Measurements from ENCODE around the gene MMP28.

Gene MMP28

GRCh38 chr17:35743626-35744328 is 51.7 kb downstream of the MMP28 start:
- no peak for DNase-seq (ENCODE audit: low read depth)

- no peak for DNase-seq (ENCODE audit: low read depth)
Observed at GRCh38 chr17:35742896-35743477, 52.5 kb downstream of the MMP28 start.

DNA sequence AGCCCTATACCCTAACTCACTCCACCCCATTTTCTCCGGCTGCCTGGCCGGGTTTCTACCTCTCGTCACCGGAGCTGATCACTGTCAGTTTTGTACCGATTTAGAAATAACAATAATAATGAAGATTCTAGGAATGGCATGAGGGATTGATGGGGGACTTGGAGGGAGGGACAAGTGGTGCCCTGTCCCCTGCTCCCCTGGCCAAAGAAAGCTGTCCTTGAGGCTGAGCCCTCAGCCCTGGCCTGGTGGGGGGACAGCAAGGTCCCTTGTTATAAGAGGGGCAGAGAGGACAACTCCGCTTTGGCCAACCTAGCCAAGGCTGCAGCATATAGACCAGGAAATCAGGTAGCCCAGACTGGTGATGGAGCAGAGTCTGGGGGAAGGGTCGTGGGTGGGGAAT is 52.9 kb downstream of the MMP28 start:
- no peak for DNase-seq (ENCODE audit: low read depth)

- DNase-seq (ENCODE audit: low read depth), result no peak
Observed at GRCh38 chr17:35740997-35741931, 54.2 kb downstream of the MMP28 start.

GRCh38 chr17:35740216-35740615 is 55.2 kb downstream of the MMP28 start:
- DNase-seq (ENCODE audit: low read depth), result no peak

- DNase-seq (ENCODE audit: low read depth), result no peak
Observed at GRCh38 chr17:35738519-35739133, 56.8 kb downstream of the MMP28 start.

DNA sequence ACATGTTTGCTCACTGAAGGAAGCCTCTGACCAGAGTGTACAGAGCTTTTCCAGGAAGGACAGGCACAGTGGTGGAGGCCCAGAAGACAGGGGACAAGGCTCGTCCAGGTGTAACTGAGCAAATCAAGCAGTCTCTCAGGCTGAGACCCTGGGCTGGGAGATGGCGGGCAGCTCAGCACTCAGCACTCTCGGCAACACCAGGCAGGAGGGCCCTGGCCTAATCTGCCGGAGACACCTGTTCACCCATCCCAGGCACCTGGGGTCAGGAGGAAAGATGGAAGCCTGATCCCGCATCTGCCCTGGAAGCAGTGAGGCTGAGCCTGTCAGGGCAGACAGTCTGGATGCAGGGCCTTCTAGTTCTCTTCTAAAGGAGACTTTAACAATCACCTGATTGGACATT is 59.2 kb downstream of the MMP28 start:
- no peak for DNase-seq (ENCODE audit: low read depth)

- no peak for DNase-seq (ENCODE audit: low read depth)
Observed at GRCh38 chr17:35735036-35735805, 60.2 kb downstream of the MMP28 start.

GRCh38 chr17:35734396-35734795 is 61.0 kb downstream of the MMP28 start:
- no peak for DNase-seq (ENCODE audit: low read depth)

DNA sequence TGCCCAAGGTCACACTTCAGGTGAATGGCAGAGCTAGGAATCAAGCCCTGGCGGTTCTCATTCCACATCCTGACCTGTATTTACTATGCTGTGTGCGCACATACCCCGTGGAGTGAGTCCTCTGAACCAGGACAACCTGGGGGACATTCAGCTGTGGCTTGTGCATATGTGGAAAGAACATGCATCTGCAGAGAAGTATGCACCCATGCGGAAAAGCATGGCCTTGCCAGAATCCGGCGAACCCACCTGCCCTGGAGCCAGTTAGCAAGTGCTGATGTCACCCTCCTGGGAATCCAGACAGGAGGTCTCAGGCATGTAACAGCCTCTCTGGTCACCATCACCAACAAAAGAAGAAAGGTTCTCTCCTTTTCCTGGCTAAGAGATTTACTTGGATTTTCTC is 62.1 kb downstream of the MMP28 start:
- no peak for DNase-seq (ENCODE audit: low read depth)

DNA sequence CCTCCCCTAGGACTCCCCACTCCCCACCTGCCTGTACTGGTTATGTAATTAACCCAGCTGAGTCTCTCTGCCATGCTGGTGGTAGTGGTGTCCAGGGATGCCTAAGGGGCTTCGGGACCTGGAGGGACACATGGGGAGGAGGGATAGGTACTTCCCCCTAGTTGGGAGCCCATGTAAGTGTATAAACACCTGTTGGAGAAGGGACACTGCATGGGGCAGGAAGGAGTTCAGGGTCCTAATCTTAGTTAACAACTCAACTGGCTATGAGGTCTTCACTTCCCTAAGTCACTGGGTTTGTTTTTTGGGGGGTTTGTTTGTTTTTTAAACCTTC is 62.7 kb downstream of the MMP28 start:
- DNase-seq (ENCODE audit: low read depth), result no peak

DNA sequence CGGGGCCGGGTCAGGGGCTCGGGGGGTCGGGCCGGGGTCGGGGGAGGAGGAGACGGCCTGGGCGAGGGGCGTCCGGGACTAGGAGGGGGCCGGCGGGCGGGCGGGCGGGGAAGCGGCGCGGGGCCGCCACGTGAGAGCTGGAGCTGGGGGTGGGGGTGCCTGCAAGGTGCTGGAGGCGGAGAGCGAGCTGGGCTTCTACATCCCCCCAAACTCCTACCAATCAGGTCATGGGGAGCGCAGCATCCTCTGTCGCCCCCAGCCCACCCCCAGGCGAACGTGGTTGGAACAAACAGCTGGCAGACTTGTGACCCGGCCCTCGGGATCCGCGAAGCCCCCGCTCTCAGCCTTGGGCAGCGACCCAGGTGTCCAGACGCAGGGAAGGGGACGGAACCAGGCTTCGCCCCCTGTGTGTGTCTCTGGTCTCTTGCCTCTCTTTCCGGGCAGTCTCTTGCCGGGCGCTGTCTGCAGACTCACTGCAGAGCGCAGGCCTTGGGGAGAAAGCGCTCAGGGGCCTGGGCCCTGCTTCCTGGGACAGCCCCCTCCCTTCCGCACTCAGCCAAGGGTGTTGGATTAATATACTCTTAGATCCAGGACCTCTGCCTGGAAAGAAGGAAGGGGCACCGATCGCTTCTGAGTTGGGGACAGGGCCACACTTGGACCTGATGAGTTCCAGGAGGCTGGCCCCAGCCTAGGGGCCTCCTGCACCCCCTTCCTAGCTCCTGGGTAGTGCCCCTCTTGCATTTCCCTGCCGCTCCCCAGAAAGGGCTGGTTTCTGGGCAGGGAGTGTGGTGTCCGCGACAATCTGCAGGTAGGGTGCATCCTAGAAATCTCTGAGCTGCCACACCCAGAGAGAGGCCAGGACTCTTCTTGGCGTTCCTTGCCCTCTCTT is 63.3 kb downstream of the MMP28 start:
- DNase-seq (ENCODE audit: low read depth), result no peak

GRCh38 chr17:35731239-35731916 is 64.1 kb downstream of the MMP28 start, which contains the start of gene RASL10B:
Gene RASL10B (plus strand): TSS chr17:35731639. CDS start chr17:35735185, 3,546 bp downstream.
- DNase-seq (ENCODE audit: low read depth), result no peak

GRCh38 chr17:35730400-35731005 is 64.9 kb downstream of the MMP28 start:
- no peak for DNase-seq (ENCODE audit: low read depth)

DNA sequence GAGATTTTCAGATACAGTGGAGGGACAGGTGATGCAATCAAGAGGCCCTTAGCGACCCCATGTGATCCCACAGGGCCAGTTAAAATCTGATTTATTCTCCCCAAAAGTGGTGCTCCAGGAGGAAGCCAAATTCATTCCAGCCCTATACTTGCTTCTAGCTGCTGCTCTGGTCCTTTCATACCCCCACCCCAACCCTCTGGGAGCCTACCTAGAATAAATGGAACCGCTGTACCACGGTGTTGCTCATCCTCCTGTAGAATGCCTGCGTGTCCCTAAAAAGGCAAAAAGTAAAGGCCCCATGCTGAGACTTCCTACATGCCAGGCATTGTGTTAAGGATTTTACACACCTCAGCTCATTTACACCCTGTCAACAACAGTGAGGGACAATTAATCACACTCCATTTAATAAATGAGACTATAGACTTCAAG is 66.0 kb downstream of the MMP28 start:
- DNase-seq (ENCODE audit: low read depth), result no peak

GRCh38 chr17:35728551-35728950 is 66.9 kb downstream of the MMP28 start:
- DNase-seq (ENCODE audit: low read depth), result no peak

GRCh38 chr17:35727635-35728034 is 67.8 kb downstream of the MMP28 start:
- no peak for DNase-seq (ENCODE audit: low read depth)

GRCh38 chr17:35726953-35727460 is 68.4 kb downstream of the MMP28 start:
- DNase-seq (ENCODE audit: low read depth), result no peak

All from stimulated activated CD8-positive, alpha-beta memory T cell treated with anti-CD3 and anti-CD28 coated beads, Interleukin-15, amount 100 ng/mL, for 1 hour (primary cell).